NCI-H1092 treated with DMSO at 0.1 percent for 48 hours (cell line): ENCODE measurements around the gene CDH3.

Experiments used
- DNase-seq: peaks from one replicate; lab custom pipeline; 2025; lab: John Stamatoyannopoulos, UW

Gene CDH3

DNA sequence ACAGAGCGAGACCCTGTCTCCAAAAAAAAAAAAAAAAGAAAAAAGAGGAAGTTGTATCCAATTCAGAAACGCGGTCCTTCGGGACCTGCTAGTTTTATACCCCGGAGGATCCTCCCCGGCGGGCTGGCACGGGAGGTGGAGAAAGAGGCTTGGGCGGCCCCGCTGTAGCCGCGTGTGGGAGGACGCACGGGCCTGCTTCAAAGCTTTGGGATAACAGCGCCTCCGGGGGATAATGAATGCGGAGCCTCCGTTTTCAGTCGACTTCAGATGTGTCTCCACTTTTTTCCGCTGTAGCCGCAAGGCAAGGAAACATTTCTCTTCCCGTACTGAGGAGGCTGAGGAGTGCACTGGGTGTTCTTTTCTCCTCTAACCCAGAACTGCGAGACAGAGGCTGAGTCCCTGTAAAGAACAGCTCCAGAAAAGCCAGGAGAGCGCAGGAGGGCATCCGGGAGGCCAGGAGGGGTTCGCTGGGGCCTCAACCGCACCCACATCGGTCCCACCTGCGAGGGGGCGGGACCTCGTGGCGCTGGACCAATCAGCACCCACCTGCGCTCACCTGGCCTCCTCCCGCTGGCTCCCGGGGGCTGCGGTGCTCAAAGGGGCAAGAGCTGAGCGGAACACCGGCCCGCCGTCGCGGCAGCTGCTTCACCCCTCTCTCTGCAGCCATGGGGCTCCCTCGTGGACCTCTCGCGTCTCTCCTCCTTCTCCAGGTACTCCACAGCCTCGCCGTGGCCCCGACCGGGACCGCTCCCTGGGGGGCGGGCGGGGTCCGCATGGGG lies at the start of gene CDH3:
CDH3 (plus strand) TSS at position 596 of the 779 bp plus-strand sequence; CDS start at position 666, 70 bp downstream.
- DNase-seq: no peak

DNA sequence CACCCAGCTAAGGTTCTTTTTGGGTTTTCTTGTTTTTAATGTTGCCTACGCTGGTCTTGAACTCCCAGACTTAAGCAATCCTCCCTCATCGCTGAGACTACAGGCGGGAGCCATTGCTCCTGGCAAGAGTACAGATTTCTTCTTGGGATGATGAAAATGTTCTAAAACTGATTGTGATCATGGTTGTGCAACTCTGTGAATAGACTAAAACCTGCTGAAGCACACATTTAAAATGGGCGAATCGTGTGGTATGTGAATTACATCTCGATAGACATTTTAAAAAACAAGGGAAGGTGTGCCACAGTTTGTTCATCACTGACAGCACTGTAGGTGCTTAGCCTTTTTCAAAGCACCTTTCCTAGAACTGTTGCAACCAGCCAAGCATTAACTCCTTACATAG lies 48.8 kb upstream of the CDH3 start:
- DNase-seq: no peak

DNA sequence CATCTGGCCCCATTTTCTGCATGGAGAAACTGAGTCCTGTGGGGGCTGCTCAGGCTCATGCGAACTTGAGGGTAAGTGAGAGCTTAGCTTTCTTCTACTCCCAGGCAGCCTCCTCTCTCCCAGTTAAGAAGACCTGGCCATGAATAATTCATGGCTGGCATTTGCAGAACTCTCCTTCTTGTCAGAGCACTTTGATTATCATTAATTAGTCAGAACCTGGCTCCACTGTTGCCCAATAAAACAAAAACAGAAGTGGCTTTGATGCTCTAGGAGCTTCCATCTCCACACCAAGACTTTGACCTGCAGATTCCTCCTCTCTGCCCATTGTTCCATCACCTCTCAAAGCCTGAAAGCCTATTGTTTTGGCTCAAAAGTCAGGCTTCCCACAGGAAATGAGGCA lies 45.5 kb upstream of the CDH3 start:
- no peak for DNase-seq

DNA sequence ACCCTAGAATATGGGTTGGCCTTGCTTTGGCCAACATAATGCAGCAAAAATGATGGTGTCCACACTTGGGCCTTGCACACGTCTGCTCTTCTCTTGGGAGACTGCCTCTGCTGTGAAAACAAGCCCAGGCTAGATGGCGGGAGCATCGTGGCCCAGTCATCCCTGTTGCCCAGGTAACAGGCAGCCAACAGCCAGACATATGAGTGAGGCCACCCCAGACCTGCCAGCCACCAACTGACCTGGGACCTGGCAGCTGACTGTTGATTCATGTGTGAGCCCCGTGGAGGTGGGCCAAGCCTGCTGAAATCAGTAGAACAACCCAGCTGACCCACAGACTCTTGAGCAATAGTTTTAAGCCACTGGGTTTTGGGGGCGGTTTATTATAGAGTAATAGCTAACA lies 39.4 kb upstream of the CDH3 start:
- no peak for DNase-seq

DNA sequence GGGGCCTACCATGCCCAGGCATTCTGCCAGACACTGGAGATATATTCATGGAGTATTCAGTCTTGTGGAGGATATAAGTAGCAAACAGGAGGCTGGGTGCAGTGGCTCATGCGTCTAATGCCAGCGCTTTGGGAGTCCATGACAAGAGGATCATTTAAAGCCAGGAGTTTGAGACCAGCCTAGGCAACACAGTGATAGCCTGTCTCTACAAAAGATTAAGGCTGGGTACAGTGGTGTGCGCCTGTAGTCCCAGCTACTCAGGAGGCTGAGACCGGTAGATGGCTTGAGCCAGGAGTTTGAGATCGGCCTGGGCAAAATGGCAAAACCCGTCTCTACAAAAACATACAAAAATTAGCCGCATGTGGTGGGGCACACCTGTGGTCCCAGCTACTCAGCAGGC lies 37.7 kb upstream of the CDH3 start:
- no peak for DNase-seq

DNA sequence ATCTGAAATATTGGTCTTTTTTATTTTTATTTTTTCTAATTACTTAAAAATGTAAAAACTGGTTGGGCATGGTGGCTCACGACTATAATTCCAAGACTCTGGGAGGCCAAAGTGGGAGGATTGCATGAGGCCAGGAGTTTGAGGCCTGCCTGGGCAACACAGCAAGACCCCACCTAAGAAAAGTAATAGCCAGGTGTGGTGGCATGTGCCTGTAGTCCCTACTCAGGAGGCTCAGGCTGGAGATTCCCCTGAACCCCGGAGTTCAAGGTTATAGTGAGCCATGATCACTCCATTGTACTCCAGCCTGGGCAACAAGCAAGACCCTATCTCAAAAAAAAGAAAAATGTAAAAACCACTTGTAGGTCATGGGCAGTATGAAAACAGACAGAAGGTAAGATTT lies 36.8 kb upstream of the CDH3 start:
- DNase-seq: no peak

DNA sequence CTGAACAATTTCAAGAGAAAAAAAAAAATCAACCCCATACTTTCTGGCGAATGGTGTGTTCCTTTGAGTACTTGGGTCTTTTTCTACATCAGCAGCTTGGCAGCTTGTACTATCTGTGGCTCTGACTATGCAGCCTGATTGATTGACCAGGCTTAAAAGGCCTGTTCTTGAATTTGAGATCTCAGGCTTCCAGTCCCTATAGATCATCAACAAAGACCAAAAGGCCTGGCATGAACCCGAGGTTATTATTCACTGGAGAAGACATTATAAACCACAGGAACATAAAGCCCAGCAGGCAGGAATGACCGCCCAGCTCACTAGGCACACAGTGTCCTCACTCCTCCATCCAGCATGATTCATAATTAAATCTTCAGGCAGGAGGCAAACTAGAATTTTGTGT lies 32.1 kb upstream of the CDH3 start:
- no peak for DNase-seq

DNA sequence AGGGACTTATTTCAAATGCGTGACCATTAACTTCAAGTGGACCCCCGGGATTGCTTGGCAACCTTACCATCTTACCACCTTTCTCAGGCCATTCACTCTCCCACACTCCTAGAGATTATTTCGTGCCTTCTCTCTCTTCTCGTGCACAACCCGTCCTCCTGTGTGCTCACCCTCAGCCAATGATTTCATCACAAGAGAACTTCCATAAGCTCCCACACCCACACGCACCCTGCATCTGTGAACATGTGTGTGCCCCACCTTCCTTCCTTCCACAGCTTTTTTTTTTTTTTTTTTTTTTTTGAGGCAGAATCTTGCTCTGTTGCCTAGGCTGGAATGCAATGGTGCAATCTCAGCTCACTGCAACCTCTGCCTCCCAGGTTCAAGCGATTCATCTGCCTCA lies 27.4 kb upstream of the CDH3 start:
- DNase-seq: no peak

DNA sequence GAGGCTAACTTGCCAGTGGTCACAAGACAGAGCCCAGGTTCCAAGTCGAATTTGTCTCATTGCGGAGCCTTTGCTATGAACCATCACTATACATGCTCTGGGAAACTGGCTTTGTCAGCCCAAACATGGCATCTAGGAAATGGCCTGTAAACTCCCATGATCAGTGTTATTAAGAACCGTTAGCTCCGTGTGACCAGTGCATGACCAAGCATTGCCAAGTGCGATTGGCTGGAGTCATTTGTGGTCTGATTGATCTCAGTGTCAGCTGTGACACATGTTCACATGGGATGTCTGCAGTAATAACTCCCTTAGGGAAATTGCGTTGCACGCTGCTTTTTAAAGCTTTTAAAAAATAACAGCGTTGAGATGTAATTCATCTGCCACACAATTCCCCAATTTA lies 18.6 kb upstream of the CDH3 start:
- DNase-seq: no peak

DNA sequence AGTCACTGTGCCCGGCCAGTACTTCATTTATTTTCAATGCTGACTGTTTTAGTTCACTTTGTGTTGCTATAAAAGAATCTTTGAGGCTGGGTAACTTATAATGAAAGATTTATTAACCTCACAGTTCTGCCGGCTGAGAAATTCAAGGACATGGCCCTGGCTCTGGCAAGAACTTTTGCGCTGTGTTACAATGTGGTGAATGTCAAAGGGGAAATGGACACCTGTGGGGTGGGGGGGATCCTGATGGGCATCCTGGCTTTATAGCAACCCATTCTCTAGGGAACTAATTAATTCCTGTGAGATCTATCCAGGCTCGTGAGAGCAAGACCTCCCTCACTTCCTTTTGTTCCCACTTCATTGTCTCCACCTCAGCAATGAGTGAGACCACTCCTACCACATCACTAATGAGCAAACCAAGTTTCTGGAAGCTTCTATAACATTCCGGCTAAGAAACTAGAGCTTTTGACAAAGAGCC lies 17.1 kb upstream of the CDH3 start:
- no peak for DNase-seq

DNA sequence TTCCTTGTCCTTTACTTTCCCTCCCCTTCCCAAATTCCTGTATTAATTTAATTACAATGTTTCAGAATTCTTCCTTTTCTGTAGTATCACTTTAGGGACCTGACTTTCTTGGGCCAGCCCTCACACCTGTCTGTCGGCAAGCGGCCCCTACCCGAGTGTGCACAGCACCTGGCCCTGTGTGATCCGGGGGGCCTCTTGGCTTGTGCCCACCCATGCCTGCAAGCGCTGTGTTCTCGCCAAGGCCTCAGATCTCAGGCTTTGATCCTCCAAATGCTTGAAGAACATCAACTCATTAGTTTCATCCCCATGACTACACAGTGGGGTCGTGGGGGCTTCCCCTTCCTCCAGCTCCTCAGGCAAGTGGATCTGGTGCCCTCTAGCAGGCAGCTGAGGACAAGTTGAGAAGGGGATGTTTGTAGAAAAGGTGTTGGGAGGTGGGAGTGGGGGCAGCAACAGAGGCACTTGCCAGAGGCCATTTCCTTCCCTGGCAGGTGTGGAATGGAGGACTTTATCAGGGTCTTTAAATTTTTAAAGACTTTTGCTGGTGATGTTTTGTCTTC lies 15.7 kb upstream of the CDH3 start:
- no peak for DNase-seq

DNA sequence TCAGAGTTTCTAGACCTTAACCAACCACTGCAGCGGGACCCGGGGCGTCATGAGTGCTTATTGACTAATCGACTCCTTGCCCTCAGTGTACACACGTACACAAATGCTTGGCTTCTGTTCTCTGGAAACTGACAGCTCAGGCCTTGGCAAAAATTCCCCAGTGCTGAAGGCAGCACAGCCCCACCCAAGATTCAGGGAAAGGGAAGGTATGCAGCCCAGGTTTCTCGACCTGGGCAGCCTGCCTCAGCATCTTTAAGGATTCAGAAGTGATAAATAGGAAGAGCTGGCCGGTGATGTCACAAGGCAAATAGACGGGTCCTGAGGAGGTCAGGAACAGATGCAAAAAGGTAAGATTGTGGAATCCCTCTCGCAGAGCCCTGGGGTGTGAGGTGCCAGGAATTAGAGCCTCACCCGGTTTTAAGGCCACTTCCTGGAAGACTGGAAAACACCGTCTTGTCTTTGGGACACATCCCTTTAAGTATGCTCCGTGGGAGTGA lies 9.0 kb upstream of the CDH3 start:
- DNase-seq: no peak

DNA sequence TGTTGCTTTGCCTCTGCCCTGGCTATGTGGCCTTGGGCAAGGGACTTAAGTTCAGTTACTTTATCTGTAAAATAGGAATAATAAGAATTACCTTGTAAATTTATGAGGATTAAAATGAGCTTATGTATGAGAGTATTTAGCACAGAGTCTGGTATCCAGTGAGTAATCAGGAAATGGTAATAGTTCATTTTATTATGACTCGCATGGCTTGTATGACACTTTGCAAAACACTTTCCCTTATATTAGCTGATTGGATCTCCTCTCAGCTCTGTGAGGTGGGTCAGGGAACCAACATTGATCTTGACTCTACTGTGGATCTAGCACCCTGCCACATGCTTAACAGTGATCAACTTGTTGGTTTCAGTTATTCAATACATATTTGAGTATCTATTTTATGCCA lies 8.3 kb upstream of the CDH3 start:
- DNase-seq: no peak

DNA sequence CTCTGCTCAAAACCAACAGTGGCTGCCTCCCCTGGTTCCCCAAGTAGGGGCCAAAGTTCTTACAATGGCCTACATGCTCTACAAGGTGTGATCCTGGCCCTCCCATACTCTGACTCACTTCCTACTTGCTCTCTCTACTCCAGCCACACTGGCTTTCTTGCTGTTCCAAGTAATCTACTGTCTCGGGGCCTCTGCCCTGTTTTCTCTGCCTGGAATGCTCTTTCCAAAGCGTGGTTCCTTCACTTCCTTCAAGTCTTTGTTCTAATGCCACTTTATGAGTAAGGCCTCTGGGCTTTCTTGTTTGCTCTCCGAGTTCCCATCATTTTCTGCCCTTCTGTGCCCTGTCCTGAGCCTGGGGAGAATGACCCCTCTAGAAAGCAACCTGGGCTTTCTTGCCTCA lies 4.1 kb upstream of the CDH3 start:
- no peak for DNase-seq

DNA sequence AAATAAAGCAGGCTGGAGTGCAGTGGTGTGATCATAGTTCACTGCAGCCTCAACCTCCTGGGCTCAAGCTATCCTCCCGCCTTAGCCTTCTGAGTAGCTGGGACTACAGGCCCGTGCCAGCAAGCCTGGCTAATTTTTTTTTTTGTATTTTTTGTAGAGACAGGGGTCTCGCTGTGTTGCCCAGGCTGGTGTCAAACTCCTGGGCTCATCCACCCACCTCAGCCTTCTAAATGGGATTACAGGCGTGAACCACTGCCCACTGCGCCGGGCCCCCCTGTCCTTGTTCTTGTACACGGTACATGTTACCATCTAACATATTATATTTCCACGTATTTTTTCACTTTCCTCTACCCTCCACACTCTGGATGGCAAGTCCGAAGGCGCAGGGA lies 3.1 kb upstream of the CDH3 start:
- no peak for DNase-seq

DNA sequence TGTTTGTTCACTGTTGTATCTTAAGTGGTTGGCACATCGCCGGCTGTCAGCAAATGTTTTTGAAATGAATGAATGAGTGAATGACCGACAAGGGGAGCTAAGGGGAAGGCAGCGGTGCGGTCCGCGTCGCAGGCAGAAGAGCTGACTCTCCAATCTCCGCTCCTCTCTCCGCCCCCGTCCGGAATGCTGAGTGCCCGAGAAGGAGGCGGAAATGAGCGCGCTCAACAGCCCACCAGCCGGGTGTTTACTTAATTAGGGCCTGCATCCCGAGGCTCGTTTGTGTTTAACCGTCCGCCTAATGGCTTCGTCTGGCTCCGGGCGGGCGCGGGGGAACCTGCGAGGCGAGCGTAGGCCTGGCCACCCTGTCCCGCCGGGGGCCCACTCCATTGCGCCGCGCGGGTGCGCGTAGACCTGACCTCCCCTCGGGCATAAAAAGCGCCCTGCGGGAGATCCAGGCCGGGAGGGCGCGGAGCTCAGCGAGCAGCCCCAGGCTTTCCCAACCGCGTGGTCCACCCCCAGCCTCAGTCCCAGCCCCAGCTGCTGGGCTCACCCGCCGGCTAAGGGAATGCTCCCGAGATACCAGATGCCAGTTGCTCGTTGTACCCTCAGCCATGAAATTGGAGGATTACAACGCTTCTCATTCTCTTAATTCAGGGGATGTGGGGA lies 2.5 kb upstream of the CDH3 start:
- peak; percentile 22 for DNase-seq

DNA sequence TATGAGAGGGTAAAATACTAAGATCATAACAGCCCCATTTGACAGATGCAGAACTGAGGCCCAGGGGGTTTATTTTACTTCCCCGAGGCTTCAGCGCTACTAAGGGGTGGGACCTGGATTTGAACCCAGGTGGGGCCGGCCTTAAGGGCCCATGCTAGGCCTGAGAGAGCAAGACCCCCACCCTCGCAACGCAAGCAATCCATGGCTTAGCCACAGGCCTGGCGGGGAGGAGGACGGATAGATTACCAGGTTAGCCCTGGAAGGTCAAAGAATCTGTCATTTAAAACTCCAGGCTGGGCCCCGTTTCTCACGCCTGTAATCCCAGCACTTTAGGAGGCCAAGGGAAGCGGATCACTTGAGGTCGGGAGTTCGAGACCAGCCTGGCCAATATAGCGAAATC lies 1.9 kb upstream of the CDH3 start:
- no peak for DNase-seq

DNA sequence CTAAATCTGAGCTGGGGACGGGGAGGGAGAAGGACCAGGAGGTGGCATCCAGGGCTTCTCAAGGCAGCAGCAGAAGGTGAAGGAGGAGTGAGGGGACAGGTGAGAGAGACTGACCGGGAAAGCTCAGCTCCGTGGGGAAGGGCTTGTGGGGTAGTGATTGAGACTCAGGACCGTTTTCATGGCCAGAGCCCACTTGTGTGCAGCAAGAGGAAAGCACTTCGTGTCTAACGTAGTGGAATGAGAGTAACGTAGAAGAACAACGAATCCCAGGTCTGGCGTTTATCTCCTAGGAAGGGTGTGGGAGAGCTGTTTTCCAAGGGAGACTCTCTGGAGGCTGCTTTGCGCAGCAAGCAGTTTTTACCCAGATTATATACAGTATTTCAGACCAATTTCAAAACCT lies 1.3 kb upstream of the CDH3 start:
- no peak for DNase-seq

DNA sequence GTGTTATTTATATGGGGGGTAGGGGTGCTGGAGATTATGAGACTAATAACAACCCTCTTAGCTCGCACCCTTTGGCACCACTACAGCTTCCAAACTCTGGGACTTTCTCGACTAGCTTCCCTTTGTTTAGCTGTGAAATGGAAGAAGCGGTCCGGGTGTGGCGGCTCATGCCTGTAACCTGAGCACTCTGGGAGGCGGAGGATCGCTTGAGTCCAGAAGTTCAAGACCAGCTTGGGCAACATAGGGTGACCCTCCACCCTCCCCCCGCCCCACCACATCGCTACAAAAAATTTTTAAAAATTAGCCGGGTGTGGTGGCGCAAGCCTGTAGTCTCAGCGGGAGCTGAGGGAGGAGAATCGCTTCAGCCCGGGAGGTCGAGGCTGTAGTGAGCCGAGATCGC lies 814 bp upstream of the CDH3 start:
- no peak for DNase-seq

DNA sequence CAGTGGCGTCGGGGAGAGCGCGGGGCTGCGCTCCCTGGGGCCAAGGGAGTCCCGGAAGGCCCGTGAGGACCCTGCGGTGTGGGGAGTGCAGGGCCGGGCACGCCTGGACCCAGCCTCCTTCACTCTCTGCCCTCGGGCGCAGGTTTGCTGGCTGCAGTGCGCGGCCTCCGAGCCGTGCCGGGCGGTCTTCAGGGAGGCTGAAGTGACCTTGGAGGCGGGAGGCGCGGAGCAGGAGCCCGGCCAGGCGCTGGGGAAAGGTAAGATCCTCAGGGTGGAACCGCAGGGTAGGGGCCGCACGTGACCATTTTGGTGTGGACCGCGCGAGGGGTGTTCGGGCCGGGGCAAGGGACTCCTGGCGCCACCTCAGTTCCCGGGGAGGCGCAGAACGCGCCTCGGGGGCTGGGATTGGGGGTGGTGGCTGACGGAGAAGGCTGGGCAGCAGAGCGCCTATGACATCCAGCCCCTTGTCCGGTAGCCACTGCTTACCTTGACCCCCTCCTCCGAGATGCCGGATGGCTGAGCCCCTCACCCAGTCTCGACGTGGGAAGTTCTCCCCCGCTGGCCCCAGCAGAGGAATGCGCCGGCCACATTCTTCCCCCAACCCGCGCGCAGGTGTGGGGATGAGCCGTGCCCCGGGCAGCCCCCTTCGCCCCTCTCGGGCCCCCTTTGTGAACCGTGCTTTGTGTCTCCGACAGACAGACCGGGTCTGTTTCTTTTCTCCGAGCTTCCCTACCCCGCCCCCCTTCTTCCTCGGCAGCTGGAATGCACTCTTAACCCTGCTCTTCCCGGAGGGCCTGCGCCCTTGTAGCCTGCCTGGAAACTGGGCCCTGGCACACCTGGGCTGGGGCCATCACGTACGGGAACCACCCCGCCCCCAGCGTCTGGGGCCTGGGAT lies 631 bp downstream of the CDH3 start:
- DNase-seq: no peak

DNA sequence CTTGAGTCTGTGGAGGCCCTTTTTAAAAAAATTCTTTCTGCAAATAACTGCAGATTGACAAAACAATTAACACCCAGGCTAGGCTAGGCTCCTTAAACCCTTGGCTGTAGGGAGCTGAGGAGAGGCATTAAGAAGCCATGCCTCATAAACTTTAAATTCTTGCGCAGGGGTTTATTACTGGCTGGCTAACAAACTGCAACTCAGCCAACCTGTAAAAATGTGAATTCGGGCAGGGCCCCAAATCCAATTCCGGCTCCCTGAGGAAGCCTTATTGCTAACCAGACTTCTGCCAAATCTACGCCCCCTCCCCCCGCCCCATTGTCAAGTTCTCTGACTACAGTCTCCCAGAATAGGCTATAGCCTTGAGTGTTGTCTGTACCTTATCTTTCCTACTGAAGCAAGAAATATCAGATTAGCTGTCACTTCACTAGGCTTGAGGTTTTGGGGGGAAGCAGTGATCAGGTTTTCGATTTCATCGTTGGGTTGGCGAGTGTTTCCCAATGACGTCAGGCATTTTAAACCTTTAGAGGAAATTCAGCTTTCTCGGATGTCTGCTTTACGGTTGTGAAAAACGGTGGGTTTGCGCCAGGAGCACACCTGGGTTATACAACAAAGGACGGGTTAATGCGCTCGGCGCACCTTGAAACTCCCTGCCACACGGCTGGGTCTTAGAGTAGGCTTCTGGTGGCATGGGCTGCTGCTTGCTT lies 2.0 kb downstream of the CDH3 start:
- DNase-seq: no peak

DNA sequence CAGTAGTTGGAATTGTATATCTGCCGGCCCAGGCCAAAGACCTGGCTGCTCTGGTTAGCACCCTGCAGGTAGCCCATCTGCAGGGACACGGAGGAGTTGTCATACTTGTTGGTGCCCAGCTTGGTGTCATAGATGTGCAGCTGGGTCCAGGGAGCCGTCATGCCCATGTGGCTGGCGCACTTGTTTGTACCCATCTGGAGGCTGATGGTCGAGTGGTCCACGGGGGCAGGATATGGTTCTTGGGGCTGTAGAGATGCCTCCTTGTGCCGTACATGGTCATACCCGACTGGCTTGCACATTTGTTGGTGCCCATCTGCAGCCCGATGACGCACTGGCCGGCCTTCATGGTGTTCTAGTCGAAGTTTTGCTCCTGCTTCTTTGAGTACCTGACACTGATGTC lies 6.0 kb downstream of the CDH3 start:
- no peak for DNase-seq
